Mucosa of descending colon (tissue), 3 donors: ENCODE measurements around the gene DOCK9. TPM values are rescaled to one million over a fixed set of nuclear protein-coding genes. Genes with fewer than 3 reads are reported as not detected.

ENCODE experiments used
- ATAC-seq: fragments of 200-7000 bp; cut with Tn5 transposase; one replicate; pipeline ENCODE4 v1.9.1; 2020; ENCODE audit warnings: mild to moderate bottlenecking, moderate library complexity
- DNase-seq, 3 donors: peaks; one replicate each; pipeline ENCODE4 v3.0.0-alpha.2; 2020
- H3K36me3 ChIP-seq: fragments of 200-600 bp; one replicate; pipeline ENCODE4 v1.8.0; 2021; ENCODE audit warnings: low read depth, mild to moderate bottlenecking
- H3K4me1 ChIP-seq: fragments of 200-600 bp; one replicate; pipeline ENCODE4 v1.8.0; 2021; ENCODE audit warnings: low read depth, mild to moderate bottlenecking
- H3K4me3 ChIP-seq: fragments of 200-600 bp; one replicate; pipeline ENCODE4 v1.8.0; 2021; ENCODE audit warnings: mild to moderate bottlenecking
- H3K9me3 ChIP-seq: fragments of 200-600 bp; one replicate; pipeline ENCODE4 v1.8.0; 2021; ENCODE audit warnings: mild to moderate bottlenecking
- intact Hi-C, 2 donors: fragments of 100-400 bp; cut with DNase I in 1 of 2; cut with micrococcal nuclease in 1 of 2; formaldehyde crosslinking; loops; one replicate each; pipeline versions ENCODE4 v1.11.0 to v1.11.1; 2022; cut with DNase I, micrococcal nuclease
- total RNA-seq, 3 donors: library from RNA; stranded (reverse); fragmentation: NEBNext Ultra II Directional in 2 of 3; extraction: Animal tissue kit (Norgen Biotek cat#: 25700) in 2 of 3; gene quantifications; one replicate each; pipeline versions ENCODE4 v1.2.1 to v1.2.4, GENCODE V29; 2021 to 2023
- TF ChIP-seq, protein P1 (sequence below): fragments of 200-600 bp; IDR thresholded peaks from one replicate; pipeline ENCODE4 v1.8.0; 2022; ENCODE audit warnings: antibody characterized with exemption, mild to moderate bottlenecking
- donor health status: DM: no; HTN: no; CAD: no; lungs with moderate emphysema.
- donor health status: DM: no; HTN: no; CAD: no.
- donor health status: DM: no; HTN: yes; CAD: no.

DOCK9 gene
- total RNA-seq, 3 donors from 2014 or later = 52.0 to 136 (median 54.4) TPM

DNA sequence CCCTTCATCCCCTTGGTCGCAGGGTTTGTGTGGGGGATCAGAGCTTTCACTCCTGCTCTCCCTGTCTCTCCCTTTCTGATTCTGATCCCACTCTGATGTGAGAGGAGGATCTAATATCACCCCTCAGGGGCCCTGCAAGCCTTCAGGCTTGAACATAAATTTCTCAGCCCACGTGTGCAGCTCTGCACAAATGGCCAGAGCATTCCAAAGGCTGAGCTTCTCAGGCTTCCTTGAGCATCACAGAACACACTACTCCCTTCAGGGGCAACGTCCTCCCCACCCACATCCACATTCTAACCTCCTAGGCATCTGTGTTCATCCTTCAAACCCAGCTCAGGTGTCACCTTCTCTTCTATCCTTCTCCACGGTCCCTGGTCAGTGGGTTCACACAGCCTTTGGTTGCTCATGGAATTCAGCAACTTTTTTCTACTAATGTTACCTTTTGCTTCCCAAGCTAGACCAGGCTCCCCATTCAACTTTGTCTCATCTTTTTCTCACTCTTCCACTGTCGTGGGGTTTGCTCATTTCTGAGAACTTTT is 24.4 kb upstream of the DOCK9 start:
- no peaks in the 10 kb centered on the region for H3K4me1 ChIP-seq
- no peaks in the 10 kb centered on the region for H3K9me3 ChIP-seq
- intact Hi-C loops = no loop called here
- no peak for DNase-seq
- ATAC-seq = no peak
- H3K4me3 ChIP-seq = no peak overlapping the region
- no peaks in the 10 kb centered on the region for H3K36me3 ChIP-seq
- TF ChIP-seq, protein P1, sequence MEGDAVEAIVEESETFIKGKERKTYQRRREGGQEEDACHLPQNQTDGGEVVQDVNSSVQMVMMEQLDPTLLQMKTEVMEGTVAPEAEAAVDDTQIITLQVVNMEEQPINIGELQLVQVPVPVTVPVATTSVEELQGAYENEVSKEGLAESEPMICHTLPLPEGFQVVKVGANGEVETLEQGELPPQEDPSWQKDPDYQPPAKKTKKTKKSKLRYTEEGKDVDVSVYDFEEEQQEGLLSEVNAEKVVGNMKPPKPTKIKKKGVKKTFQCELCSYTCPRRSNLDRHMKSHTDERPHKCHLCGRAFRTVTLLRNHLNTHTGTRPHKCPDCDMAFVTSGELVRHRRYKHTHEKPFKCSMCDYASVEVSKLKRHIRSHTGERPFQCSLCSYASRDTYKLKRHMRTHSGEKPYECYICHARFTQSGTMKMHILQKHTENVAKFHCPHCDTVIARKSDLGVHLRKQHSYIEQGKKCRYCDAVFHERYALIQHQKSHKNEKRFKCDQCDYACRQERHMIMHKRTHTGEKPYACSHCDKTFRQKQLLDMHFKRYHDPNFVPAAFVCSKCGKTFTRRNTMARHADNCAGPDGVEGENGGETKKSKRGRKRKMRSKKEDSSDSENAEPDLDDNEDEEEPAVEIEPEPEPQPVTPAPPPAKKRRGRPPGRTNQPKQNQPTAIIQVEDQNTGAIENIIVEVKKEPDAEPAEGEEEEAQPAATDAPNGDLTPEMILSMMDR = no peak

DNA sequence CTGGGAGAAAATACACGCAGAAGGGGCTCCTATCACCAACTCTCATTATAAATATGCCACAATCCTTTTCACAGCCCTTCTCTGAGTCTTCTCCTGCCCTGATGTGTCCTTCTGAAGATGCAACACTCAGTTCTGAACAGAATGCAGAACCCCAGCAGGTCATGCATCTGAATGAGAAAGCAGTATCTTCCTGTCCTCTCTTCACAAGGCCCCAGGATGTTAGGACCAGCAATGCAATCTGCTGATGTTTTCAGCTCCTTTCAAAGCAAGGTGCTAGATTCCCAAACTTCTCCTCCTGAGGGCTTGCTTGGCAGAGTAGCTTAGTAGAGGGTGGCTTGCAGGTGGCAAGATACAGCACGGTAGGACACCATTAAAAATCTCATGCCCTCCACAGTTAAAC is 22.3 kb upstream of the DOCK9 start:
- DNase-seq (no peak), ATAC-seq (no peak)
- H3K9me3 ChIP-seq = no peaks in the 10 kb centered on the region
- H3K4me1 ChIP-seq = no peaks in the 10 kb centered on the region
- intact Hi-C loops = no loop called here
- TF ChIP-seq, protein P1 = no peak
- no peaks in the 10 kb centered on the region for H3K36me3 ChIP-seq
- no peak overlapping the region for H3K4me3 ChIP-seq

DNA sequence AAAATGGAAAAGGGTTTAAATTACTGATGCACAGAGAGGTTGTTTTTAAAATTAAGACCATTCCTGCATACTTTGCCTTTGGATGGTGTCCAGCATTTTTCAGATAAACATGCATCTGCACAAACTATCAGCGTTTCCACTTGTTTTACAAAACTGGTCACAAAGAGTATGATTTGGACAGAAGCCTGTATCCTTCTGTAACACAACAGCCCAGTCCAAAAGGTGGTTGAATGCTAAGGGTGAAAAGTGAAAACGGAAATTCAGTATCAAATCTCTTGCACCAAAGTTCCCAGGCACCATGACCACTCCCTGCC is 21.7 kb upstream of the DOCK9 start:
- Histone ChIP-seq H3K4me1 (no peaks in the 10 kb centered on the region), H3K9me3 (no peaks in the 10 kb centered on the region), H3K4me3 (no peak overlapping the region), H3K36me3 (no peaks in the 10 kb centered on the region)
- DNase-seq = no peak
- TF ChIP-seq, protein P1 = no peak
- intact Hi-C loops = no loop called here
- no peak for ATAC-seq

DNA sequence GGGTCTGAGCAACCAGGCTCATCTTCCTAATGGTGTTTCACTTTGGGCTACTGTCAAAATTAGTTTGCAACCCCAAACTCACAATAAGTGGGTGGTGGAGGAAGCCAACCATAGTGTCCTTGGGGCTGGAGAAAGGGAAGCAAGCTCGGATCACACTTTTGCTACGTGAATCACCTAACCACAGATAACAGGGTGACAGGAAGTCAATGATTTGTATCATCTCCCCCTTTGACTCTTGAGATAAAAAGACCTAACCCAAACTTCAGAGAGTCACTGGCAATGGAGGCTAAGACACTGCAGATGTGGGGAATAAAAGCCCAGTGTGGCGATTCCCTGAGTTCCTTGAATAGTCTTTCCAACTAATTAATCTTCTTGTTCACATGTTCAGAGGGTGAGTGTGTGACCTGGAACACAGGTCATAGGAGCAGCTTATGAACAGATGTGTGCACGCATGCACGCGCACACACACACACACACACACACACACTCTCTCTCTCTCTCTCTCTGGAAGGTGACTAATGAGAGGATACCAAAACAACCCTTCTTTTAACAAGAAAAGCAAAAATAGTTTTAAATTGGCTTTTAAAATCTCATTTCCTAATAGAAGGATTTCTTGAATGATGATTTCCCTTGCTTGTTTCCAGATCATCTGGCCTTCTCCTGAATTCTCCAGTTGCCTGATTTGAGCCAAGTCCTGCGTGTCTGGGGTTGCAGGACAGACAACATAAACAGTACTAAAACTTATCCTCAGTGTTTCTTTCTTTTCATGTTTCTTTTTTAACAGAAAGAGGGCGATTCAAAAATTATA is 21.2 kb upstream of the DOCK9 start:
- H3K9me3 ChIP-seq = no peaks in the 10 kb centered on the region
- peaks cover 3% of the 10 kb centered on the region for H3K4me1 ChIP-seq
- H3K4me3 ChIP-seq = no peak overlapping the region
- TF ChIP-seq, protein P1 = no peak
- intact Hi-C loops = no loop called here
- no peak for ATAC-seq
- no peak for DNase-seq
- no peaks in the 10 kb centered on the region for H3K36me3 ChIP-seq

DNA sequence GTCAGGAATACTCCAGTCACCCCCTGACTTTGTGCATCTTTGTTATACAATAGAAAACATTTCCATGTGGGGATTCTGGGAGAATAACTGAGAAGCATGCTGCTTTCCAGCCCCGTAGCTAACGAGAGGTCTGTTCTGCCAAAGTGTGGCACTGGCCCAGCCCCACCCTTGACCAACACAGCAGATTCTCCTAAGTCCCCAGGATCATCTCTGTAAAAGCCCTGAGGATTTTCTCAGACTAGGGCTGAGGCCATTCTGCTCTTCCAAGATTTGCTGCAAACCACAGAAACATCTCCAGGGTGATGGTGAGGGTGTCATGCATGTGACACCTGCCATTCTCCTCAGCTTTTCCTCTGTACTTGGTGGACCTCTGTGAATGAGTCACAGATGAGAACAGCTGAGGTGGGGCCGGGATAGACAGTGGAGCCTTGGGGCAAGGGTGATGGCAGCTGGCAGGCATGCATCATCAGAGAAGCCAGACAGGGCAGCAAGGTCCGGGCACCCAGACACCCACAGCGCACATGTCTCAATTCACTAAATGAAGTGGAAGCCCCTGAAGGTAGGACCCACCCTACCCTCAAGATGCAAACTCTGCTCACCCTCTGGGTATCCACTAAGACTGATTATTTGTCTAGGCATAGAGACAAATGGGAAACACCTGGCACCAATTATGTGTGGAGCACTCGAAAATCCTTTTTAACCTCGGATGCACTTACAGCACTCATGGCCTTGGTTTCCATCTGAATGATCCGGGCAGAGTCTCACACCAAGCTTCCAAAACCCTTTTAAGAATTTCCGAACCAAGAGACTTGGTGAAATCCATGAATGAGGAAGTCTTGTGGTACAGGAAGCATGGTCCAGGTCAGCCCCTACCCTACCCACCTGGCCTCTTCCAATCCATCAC is 20.1 kb upstream of the DOCK9 start:
- TF ChIP-seq, protein P1 = no peak
- ATAC-seq (peak; percentile 50), DNase-seq (no peak)
- H3K9me3 ChIP-seq = no peaks in the 10 kb centered on the region
- peaks cover 4% of the 10 kb centered on the region for H3K4me1 ChIP-seq
- intact Hi-C loops = no loop called here
- H3K4me3 ChIP-seq = no peak overlapping the region
- H3K36me3 ChIP-seq = no peaks in the 10 kb centered on the region
